Peyer's patch (tissue), 4 donors: ENCODE measurements around the gene HS6ST1.

Experiments
- POLR2A ChIP-seq, 2 donors: fragments of 450-650 bp; IDR thresholded peaks; one replicate each; pipeline ENCODE4 v1.5.1; 2017; ENCODE audit warnings: antibody characterized with exemption in 2 of 2, mild to moderate bottlenecking in 2 of 2, moderate library complexity in 2 of 2
- TF ChIP-seq, protein P1 (sequence below), 6 experiments: fragments of 450-650 bp in 4 of 6; fragments of 200-600 bp in 2 of 6; sonication (generic) in 1 of 6; IDR thresholded peaks; one replicate each; pipeline ENCODE4 v1.5.1; 2017 to 2019; ENCODE audit warnings: antibody characterized with exemption in 6 of 6, mild to moderate bottlenecking in 3 of 6, moderate library complexity in 1 of 6

DNA sequence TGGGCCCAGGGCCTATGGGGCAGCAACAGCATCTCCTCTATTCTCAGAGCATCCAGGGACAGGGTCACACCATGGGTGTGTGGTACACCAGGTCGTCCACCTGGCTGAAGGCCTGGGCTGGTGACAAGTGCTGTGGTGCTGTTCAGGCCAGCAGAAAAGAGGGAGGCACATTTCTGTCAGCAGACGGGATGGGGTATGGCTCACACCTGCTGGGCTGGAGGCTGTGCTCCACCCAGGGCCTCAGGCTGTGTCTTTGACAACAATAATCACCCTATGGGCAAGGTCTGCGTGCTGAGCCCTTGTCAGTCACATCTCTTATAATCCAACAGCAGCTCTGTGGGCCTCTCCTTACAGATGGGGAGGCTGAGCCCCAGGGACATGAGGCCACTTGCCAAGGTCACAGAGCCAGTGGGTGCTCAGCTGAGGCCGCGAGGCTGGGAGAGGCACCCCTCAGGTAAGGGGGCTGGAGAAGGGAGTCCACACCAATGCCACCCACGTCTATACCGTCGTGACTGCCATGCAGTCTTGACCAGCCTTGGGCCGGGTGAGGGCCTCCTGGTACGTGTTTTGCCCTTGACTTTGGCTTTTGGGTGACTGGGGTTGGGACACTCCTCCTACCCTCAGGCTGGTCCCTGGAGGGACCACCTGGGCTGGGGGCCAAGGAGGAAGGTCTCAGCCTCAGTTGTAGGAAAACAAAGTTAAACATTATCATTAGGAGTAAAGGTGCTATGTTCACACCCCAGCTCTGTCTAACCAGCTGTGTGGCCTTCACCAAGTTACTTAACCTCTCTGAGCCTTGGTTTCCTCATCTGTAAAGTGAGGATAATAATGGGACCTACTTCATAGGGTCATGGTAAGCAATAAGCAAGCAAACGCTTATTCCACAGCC lies 5.6 kb upstream of the HS6ST1 start:
- TF ChIP-seq, protein P1, sequence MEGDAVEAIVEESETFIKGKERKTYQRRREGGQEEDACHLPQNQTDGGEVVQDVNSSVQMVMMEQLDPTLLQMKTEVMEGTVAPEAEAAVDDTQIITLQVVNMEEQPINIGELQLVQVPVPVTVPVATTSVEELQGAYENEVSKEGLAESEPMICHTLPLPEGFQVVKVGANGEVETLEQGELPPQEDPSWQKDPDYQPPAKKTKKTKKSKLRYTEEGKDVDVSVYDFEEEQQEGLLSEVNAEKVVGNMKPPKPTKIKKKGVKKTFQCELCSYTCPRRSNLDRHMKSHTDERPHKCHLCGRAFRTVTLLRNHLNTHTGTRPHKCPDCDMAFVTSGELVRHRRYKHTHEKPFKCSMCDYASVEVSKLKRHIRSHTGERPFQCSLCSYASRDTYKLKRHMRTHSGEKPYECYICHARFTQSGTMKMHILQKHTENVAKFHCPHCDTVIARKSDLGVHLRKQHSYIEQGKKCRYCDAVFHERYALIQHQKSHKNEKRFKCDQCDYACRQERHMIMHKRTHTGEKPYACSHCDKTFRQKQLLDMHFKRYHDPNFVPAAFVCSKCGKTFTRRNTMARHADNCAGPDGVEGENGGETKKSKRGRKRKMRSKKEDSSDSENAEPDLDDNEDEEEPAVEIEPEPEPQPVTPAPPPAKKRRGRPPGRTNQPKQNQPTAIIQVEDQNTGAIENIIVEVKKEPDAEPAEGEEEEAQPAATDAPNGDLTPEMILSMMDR (IDR thresholded peaks at IDR 0.05): no peak
- TF ChIP-seq POLR2A (IDR thresholded peaks at IDR 0.05): no peak
